Measurements from ENCODE around the gene EHHADH.
"Not testable (repeated sequence)": the region's sequence is repeated elsewhere in the genome, so short reads cannot be mapped to it uniquely, and the experiment has no call there.

EHHADH gene

DNA sequence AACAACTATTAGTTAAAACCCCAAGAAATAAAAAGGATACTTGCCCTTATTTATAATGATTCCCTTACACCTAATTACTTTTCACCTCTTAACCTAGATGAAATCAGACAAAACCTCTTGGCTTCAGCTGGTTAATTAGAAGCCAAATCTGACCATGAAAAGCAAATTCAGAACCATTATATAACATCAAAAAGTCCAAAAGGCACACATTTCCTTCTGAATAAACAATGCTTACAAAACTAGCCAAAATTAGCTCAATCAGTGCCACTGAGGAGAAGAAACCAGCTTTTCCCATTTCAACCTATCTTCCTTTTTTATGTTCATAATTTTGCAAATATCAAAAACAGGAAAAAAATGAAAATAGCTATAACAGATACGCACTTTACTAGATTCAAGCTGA, 3.2 kb downstream of the EHHADH start:
- no peak for DNase-seq

DNA sequence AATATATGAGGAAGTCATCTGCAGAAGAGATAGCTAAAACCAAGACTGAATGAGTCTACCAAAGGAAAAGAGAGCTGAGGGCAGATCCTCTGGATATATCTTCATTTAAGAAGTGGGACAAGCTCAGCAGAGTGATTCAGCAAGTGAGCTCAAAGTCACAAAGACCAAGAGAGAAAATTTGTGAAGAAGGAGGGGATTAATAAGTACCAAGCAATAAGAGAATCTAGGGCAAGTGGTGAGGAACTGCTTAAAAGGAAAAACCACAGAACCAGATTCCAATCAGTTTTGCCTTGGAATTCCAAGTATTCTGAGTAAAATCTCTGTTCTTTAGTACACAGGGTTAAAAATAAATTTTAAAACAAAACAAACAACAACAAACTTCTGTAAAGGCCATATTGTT, 3.6 kb downstream of the EHHADH start:
- DNase-seq = no peak

DNA sequence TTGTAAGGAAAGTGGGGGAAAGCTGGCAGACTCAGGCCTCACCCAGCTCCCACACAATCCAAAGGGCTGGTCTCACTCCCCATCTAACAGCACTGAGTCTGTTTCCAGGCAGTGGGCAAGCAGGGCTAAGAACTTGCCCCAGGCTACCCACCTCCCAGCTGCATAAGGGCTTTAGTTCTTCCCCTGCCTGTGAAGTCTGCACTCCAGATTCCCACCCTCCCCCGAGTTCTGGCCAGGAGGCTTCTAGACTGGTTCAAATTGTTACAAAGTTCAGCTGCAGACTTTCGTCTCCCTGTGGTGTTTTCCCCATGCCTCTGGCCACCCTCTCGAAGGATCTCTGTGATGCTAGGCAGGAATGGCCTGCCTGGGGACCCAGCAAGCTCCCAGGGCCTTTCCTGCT, 11.2 kb downstream of the EHHADH start:
- DNase-seq = no peak

DNA sequence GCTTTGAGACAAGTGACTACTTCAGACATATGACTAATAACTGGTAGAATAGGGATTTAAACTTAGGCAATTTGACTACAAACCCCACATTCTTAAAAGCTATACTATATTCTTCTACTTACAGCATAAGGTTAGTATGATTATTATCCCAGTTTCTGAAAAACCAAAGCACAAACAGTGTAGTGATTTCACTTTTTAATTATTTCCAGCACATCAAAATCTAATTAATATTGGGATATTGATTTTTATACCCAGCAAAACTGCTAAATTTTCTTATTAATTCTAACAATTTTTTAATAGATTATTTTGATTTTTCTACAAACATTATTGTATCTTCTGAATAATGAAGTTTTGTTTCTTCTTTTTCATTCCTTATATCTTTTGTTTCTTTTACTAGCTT, 16.9 kb downstream of the EHHADH start:
- no peak for DNase-seq

DNA sequence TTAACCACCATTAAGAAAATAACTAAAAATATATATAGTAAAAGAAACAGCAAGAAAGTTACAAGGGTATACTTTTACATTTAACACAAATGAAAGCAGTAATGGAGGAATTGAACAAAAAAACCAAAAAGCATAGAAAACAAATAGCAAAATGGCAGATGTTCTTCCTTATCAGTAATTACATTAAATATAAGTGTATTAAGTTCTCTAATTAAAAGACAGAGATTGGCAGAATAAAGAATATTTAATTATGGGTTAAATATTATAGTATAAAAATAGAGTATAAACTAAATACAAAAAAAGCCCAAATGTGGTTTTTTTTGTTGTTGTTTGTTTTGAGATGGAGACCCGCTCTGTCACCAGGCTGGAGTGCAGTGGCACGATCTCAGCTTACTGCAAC, 20.5 kb downstream of the EHHADH start:
- no peak for DNase-seq

DNA sequence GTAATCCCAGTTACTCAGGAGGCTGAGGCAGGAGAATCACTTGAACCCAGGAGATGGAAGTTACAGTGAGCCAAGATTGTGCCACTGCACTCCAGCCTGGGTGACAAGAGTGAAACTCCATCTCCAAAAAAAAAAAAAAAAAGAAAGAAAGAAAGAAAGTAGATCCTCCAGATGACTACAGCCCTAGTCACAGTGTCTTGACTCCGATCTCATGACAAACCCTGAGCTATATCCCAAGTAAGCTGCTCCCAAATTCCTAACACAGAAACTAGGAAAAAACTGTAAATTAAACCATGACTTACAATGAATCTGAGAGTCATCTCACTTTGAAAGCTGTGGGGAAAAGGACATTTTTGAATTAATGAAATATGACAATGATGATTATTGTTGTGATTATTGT, 27.3 kb downstream of the EHHADH start:
- not testable (repeated sequence) for DNase-seq

DNA sequence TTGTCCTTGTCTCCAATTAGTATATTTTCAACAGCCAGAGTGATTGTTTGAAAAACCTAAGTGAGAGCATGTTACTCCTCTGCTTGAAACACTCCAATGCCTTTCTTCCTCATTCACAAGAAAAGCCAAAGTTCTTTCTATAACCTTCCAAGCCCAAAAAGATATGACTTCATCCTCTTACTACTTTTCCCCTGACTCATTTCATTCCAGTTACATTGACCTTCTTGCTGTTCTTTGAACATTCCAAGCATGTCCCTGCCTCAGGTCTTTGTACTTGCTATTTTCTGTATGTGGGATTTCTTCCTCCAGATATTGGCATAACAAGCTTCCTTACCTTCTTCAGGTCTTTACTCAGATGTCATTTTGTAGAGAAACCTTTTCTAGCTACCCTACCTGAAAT, 28.3 kb downstream of the EHHADH start:
- DNase-seq = no peak

DNA sequence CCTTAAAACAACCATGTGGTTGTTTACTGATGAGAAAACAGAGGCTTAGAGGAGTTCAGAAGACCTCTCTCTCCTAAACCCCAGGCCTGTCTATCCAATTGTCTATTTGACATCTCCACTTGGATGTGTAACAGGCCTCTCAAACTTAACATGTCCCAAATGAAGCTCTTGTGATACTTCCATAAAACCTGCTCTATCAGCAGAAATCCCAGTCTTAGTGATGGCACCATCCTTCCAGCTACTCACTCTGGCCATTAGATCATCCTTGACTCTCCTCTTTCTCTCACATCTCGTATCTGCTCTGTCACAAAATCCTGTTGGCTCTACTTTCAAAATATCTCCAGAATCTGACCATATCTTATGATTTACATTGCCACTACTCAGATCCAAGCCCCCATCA, 28.8 kb downstream of the EHHADH start:
- DNase-seq = no peak

DNA sequence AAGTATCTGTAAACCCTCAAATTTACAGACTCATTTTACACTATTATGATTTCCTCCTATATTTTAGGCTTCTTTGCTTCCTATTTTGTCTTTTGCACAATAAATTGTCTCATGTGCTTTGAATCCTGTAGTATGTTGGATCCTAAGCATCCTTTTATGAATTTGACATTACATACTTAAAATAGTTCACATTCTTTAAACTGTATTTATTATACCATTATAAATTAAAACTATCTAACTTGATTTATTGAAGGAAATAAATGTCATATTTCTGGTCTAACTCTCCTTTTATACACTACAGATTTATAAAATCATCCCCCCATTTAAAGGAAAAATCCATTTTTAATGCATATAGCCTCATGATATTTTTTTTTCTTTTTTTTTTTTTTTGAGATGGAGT, 32.6 kb downstream of the EHHADH start:
- no peak for DNase-seq

DNA sequence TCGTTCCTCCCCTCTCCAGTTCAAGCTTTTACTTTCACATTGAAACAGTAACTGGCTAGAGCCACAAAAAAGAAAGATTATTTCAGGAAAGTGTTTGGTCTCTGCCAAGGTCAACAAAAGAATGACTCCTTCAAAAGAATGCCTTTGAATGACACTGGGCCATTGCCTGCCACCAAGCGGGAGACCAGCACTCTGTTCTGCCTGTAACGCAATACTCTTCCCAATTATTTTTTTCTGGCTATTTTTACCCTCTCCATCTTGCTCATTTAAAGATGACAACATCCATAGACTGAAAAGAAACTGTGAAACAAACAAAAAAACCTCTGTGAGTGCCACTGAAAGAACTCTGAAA, 37.3 kb downstream of the EHHADH start:
- no peak for DNase-seq

DNA sequence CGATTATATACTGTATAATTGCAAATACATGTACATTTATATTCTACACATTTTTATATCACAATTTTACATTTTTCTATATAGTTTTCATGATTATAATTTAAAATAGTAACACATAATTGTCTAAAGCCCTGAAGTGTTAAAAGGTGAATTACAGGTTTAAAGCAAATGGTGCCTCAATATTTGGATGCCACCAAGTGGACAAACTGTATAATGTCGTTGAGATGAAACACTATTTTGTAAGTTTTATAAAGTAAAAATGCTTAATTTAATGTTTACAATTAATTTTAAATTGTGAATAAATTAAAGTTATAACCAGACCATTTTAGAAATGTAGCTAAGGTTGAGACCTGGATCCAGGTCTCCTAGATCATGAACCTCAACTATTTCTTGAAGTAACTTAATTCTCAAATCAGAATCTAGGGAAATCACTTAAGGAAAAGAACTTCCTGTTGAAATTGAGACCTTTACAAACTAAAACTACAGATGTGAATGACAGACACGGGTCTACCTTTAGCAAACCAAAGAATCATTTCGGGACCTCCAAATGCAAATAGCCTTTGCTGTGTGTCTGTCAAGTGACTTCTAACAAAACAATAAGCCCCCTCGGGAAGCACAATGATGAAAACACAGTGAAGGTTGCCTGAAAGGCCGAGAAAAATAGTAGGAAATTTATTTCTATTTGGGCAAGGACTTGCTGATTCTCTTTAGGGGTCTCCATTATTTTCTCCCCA, 37.8 kb downstream of the EHHADH start:
- no peak for DNase-seq

DNA sequence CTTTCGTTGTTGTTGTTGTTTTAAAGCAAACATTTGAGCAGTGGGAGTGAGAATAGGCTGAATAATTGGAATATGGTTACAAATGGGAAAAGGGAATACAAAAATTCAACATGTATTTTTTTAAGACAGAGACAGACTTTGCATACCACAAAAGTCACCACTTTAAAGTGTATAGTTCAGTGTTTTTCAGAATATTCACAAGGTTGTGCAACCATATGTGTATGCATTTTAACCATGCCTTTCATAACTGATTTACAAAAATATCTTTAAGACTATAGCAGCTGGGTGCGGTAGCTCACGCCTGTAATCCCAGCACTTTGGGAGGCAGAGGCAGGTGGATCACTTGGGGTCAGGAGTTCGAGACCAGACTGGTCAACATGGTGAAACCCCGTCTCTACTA, 41.3 kb downstream of the EHHADH start:
- no peak for DNase-seq

DNA sequence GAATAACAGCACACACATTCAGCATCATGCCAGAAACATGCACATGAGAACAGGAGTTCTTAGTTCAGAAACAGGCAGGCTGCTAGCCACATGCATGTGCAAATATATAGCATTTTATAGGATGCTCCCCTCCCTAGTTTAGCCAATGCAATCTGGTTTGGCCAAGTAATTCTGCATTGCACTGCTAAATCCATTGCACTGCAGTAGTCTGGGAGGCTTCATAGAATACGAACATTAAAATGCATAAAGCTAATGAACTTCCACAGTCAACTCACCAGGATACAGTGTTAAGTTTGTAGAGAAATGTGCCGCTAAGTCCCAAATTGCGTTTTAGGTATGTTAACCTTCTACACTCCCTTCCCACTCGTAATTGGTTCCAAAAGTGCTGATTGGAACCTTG, 41.8 kb downstream of the EHHADH start:
- no peak for DNase-seq

DNA sequence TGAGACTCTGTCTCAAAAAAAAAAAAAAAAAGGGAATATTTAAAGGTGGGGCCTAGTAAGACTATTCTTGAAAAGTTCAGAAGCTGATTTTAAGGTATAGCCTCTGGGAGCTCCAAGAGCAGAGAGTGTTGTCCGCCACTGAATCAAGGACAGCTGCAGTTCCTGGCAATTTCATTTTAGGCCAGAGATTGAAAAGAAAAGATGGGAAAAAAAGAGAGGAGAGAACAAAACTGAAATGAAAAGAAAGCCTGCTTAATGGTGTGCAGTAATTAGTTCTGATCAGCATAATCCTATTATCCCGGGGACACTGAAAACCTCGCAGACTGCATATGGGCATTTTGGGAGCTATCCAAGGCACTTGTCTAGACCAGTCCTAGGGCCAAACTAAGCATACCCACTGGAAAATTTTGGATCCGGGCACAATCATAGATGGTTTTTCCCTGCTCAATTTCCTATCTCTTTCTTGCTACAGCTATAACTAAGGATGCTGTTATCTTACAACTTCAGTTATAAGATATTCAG, 43.2 kb downstream of the EHHADH start:
- no peak for DNase-seq

DNA sequence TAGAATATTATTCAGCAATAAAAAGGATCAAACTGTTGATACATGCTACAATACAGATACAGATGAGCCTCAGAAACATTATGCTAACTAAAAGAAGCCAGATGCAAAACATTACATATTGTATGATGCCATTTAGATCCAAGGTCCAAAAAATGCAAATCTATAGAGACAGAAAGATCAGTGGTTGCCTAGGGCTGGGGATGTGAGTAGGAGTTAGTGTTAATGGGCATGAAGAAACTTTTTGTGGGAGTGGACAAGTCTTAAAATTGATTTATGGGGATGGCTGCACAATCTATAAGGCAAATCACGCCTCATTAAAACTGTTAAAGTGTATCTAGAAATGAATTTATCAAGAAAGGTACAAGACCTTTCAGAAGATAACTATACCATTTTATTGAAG, 45.0 kb downstream of the EHHADH start:
- DNase-seq = no peak

DNA sequence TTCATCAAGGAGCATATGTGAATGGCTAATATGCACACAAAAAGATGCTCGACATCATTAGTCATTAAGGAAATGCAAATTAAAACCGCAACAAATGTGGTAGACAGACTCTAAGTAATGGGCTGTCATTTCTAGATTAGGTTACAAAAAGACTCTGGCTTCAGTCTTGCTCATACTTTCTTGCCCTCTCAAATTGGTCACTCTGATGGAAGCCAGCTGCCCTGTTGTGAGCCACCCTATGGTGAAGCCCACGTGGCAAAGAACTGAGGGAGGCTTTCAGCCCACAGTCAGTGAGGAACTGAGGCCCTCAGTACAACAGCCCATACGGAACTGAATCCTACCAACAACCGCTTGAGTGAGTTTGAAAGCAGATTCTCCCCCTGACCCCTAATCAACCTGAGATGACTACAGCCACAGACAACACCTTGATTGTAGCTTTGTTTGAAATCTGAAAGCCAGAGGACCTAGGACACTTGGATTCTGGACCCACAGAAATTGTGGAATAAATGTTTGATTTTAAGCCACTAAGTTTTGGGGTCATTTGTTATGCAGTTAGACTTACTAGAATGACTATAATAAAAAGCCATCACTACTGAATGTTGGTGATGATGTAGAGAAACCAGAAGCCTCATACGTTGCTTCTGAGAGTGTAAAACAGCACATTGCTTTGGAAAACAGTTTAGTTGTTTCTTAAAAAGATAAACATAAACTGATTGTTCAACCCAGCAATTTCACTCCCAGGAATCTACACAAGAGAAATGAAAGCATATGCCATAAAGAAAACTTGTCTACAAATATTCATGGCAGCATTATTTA, 45.7 kb downstream of the EHHADH start:
- no peak for DNase-seq

DNA sequence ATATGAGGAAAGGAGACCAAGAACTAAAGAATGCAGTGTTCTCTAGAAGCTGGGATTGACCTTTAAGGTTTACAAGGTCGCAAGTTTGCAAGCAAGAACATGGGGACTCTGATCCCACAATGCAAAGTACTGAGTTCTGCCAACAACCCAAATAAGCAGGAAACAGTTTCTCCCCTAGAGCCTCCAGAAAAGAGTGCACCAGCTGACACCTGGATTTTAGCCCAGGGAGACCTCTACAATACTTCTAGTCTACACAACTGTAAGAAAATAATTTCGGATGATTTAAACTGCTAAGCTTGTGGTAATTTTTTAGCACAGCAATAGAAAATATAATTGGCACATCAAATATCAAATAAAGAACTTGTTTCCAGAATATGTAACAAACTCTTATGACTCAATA, 46.4 kb downstream of the EHHADH start:
- DNase-seq = no peak

DNA sequence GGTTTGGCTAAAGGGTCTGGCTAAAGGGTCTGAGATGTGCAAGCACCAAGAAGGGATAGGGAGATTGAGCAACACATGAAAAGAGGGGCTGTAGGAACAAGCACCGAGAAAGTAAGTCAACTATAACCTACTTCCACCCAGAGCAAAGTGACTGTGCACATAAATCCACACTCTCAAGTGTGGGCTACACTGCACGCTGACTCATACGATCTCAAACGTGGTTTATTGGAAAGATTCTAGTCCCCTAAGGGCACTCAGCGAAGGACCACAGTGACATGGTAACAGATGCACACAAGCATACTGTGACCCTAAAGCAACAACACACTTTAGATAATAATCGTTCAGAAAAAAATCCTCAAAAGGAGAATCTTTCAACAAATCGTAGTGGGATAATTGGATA, 48.0 kb downstream of the EHHADH start:
- DNase-seq = no peak

DNA sequence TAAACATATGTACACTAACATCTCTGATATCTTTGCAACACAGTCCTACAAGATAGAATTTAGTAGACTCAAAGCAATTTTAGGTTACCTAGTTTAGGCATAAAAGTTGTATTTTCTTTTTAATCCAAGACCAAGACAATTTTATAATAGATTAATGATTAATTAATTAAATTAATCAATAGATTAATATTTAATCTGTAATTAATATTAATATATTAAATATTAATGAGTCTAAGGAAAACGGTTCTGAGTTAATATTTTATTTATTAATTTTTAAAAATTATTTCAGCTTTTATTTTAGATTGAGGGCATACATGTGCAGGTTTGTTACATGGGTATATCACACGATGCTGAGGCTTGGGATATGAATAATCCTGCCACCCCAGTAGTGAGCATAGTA, 49.0 kb downstream of the EHHADH start:
- no peak for DNase-seq

DNA sequence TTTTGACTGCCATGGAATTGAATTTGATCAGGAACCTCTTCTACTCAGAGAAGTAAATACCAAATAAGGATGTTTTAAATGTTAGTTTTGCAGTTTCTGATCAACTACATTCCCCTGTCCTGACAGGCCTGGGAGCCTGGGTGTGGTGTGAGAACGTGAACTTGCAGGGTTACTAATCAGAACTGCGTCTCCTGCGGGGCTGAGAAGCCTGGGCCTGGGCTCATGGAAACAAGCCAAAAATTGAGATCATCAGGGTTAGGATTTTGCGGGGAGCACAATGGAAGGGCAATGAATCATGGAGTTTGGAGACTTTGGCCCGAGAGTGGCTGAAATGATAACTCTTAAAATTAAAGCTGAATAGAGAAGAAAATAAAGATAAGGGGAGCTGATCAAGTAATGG, 53.2 kb downstream of the EHHADH start:
- no peak for DNase-seq

DNA sequence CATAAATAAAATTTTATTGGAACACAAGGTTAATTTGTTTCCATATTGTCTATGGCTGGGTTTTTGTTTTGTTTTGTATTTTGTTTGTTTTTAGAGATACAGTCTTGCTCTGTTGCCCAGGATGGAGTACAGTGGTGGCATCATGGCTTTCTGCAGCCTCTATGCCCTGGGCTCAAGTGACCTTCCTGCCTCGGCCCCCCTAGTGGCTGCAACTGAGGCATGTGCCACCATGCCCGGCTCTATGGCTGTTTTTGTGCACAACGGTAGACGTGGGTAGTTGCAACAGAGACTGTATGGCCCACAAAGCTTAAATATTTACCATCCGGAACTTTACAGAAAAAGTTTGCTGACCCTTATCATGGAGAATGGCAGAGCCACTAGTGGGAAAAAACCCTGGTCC, 54.2 kb downstream of the EHHADH start:
- no peak for DNase-seq

DNA sequence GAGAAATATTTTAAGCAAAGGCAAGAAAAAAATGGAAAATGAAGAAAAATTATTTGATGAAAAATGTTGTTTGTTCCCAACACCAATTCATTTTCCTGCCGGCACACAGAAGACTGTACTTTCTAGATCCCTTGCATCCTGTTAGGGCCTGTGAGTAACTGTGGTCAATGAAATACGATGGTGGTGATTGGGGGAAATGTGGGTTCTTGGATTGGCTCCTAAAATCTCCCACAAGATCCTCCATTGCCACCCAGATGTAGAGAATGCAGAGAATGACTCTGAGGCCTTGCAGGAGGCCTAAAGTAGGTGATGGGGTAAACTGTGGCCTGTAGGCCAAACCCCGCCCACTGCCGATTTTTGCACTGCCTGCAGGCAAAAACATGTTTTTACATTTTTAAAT, 54.6 kb downstream of the EHHADH start:
- no peak for DNase-seq

DNA sequence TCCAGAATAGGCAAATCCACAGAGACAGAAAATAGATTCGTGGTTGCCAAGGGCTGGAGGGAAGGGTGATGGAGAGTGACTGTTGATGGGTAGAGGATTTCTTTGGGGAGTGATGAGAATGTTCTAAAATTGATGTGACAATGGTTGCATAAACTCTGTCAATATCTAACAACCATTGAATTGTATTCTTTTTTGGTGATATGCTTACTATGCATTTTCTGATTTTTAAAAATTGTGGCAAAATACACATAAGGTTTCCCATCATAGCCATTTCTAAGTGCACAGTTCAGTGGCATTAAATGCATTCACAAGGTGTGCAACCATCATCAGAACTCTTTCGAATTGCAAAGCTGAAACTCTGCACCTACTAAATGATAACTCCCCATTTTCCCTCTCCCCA, 56.8 kb downstream of the EHHADH start:
- no peak for DNase-seq

DNA sequence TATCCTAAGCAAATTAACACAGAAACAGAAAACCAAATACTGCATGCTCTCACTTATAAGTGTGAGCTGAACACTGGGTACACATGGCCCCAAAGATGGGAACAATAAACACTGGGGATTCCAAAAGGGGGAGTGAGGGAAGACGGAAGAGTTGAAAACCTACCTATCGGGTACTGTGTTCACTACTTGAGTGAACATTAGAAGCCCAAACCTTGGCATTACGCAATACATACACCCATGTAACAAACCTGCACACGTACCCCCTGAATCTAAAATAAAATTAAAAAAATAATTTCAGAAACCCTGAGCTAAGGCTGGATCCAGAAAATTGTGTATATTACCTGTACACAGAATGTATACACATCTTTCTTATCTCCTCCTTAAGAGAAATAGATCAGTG, 58.2 kb downstream of the EHHADH start:
- DNase-seq = no peak

DNA sequence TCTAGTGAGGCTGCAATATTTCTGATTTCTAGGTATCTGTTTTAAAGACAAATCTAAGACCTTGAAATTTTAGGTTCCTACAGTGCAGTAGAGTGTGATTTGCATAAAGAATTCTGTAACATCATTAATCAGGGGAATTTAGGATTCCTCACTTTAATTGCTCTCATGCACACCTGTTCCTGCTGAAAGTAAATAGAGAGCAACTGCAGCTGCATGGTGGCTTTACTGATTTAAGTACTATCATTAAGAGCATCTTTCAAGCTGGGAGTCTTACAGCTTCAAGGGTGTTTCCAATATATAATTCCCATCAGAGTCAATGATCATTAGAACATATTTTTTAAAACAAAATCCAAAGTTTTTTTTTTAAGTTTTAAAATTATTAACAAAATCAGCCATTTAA, 65.0 kb downstream of the EHHADH start:
- no peak for DNase-seq

All from GOT3 (cell line).